GM12878 (cell line): ENCODE data around the gene KLHDC8A. TPM values are rescaled to one million over a fixed set of nuclear protein-coding genes. Genes with fewer than 3 reads are reported as not detected.
A peak's percentile ranks its signal among the peaks of the same experiment; 100 is the strongest.

ENCODE experiments used
- ATAC-seq: fragments of 200-7000 bp; cut with Tn5 transposase; 3 replicates; pipeline ENCODE4 v1.9.1; 2020; ENCODE audit warnings: mild to moderate bottlenecking, moderate library complexity
- BruUV-seq: library from RNA; stranded (reverse); fragments of 400-500 nt; replicated peaks from 2 replicates; lab custom pipeline; 2021; lab: Mats Ljungman, UMichigan
- CTCF ChIA-PET: fragments of 300-600 bp; sonication (Branson Sonifier 250); formaldehyde crosslinking; extraction: SDS; loops from one replicate; lab custom pipeline; 2021; ENCODE audit warnings: inconsistent platforms; lab: Yijun Ruan, JAX
- POLR2A ChIA-PET: fragments of 350-600 bp; formaldehyde crosslinking; extraction: SDS; loops from one replicate; lab custom pipeline; 2021; ENCODE audit warnings: inconsistent platforms; lab: Charles Lee
- RAD21 ChIA-PET: fragments of 300-600 bp; sonication (Branson Sonifier 250); formaldehyde crosslinking; loops from one replicate; lab custom pipeline; 2023; ENCODE audit warnings: antibody characterized with exemption; ENCODE audit not compliant: unreplicated experiment; lab: Charles Lee
- SMC1A ChIA-PET: fragments of 300-600 bp; sonication (Branson Sonifier 250); formaldehyde crosslinking; loops from one replicate; lab custom pipeline; 2023; ENCODE audit not compliant: unreplicated experiment, uncharacterized antibody; lab: Charles Lee
- DNase-seq: peaks from one replicate; pipeline ENCODE4 v3.0.0-alpha.2; 2011; ENCODE audit warnings: low read depth, low spot score
- FAIRE-seq: peaks from 3 replicates; lab custom pipeline; 2011; peaks lifted over from hg19 to GRCh38; lab: Jason Lieb, UNC
- H2AFZ ChIP-seq: 2 replicates; pipeline ENCODE4 v1.6.0; 2011; ENCODE audit warnings: low read depth, low read length, control low read depth; ENCODE audit not compliant: control insufficient read depth
- H3K27ac ChIP-seq: 2 replicates; pipeline ENCODE4 v1.5.1; 2011; ENCODE audit warnings: control low read depth; ENCODE audit not compliant: control insufficient read depth, insufficient read depth
- H3K27me3 ChIP-seq, 2 experiments: replicated peaks in 1 of 2; 2 replicates each; pipeline versions ENCODE4 v1.6.0 to v1.6.1; 2011; ENCODE audit warnings: low read length in 1 of 2; ENCODE audit not compliant: control insufficient read depth in 2 of 2, insufficient read depth in 2 of 2
- H3K36me3 ChIP-seq, 2 experiments: 2 replicates each; pipeline ENCODE4 v1.5.1; 2011; ENCODE audit warnings: low read length in 1 of 2; ENCODE audit not compliant: control insufficient read depth in 2 of 2, insufficient read depth in 2 of 2
- H3K4me1 ChIP-seq: 2 replicates; pipeline ENCODE4 v1.6.1; 2011; ENCODE audit warnings: mild to moderate bottlenecking, low read length, moderate library complexity, mixed read lengths; ENCODE audit not compliant: control insufficient read depth, insufficient read depth
- H3K4me2 ChIP-seq: 2 replicates; pipeline ENCODE4 v1.6.0; 2011; ENCODE audit warnings: control low read depth; ENCODE audit not compliant: control insufficient read depth, insufficient read depth
- H3K4me3 ChIP-seq: fragments of 200-600 bp; sonication (generic); 2 replicates; pipeline ENCODE4 v1.5.1; 2016
- H3K79me2 ChIP-seq: 2 replicates; pipeline ENCODE4 v1.6.0; 2011; ENCODE audit warnings: low read length; ENCODE audit not compliant: control insufficient read depth, insufficient read depth
- H3K9ac ChIP-seq: 2 replicates; pipeline ENCODE4 v1.8.0; 2011; ENCODE audit warnings: low read length, control low read depth, mixed read lengths; ENCODE audit not compliant: control insufficient read depth, insufficient read depth
- H3K9me3 ChIP-seq: replicated peaks from 3 replicates; pipeline ENCODE4 v1.5.1; 2011; ENCODE audit warnings: mild to moderate bottlenecking, low read length; ENCODE audit not compliant: control insufficient read depth, insufficient read depth
- H4K20me1 ChIP-seq: 2 replicates; pipeline ENCODE4 v1.6.0; 2011; ENCODE audit not compliant: control insufficient read depth, insufficient read depth
- ATF7 ChIP-seq: fragments of 450-650 bp; IDR thresholded peaks from 2 replicates; pipeline ENCODE4 v1.6.1; 2016; ENCODE audit warnings: low read depth, mild to moderate bottlenecking
- CHD1 ChIP-seq: IDR thresholded peaks from 2 replicates; pipeline ENCODE4 v1.6.1; 2012; ENCODE audit warnings: low read depth, low read length, improper control_type of control experiment
- DPF2 ChIP-seq: fragments of 450-650 bp; IDR thresholded peaks from 2 replicates; pipeline ENCODE4 v1.6.1; 2017; ENCODE audit warnings: mild to moderate bottlenecking
- EED ChIP-seq: sonication (generic); IDR thresholded peaks from 2 replicates; pipeline ENCODE4 v1.6.1; 2016; ENCODE audit warnings: antibody characterized with exemption, low read depth
- EGR1 ChIP-seq, 2 experiments: IDR thresholded peaks; 1 replicate in 1 of 2; 2 replicates in 1 of 2; pipeline ENCODE4 v1.6.1; 2011 to 2012; ENCODE audit warnings: low read depth in 2 of 2, low read length in 2 of 2, borderline replicate concordance in 1 of 2, mild to moderate bottlenecking in 1 of 2, moderate library complexity in 1 of 2
- EP300 ChIP-seq, 2 experiments: fragments of 150-350 bp in 1 of 2; IDR thresholded peaks; 2 replicates each; pipeline ENCODE4 v1.6.1; 2011 to 2012; ENCODE audit warnings: low read depth in 2 of 2, low read length in 2 of 2, borderline replicate concordance in 1 of 2, improper control_type of control experiment in 1 of 2, inconsistent platforms in 1 of 2; ENCODE audit not compliant: control insufficient read depth in 1 of 2
- GABPA ChIP-seq: IDR thresholded peaks from 2 replicates; pipeline ENCODE4 v1.6.1; 2014; ENCODE audit warnings: antibody characterized with exemption, low read depth, mild to moderate bottlenecking, inconsistent platforms
- IKZF1 ChIP-seq: fragments of 450-650 bp; conservative IDR thresholded peaks from 2 replicates; pipeline ENCODE4 v1.6.1; 2017; ENCODE audit warnings: antibody characterized with exemption, mild to moderate bottlenecking
- IKZF2 ChIP-seq, 2 experiments: fragments of 450-650 bp; IDR thresholded peaks; 2 replicates each; pipeline ENCODE4 v1.6.1; 2017; ENCODE audit warnings: mild to moderate bottlenecking in 2 of 2, moderate library complexity in 2 of 2
- JUNB ChIP-seq: IDR thresholded peaks from 2 replicates; pipeline ENCODE4 v1.6.1; 2016; ENCODE audit warnings: antibody characterized with exemption, mild to moderate bottlenecking
- JUND ChIP-seq: IDR thresholded peaks from 2 replicates; pipeline ENCODE4 v1.6.1; 2012; ENCODE audit warnings: low read depth, mild to moderate bottlenecking, low read length, improper control_type of control experiment, moderate library complexity
- MEF2A ChIP-seq: IDR thresholded peaks from 2 replicates; pipeline ENCODE4 v1.6.1; 2011; ENCODE audit warnings: low read depth, mild to moderate bottlenecking, low read length, moderate library complexity; ENCODE audit not compliant: insufficient read depth
- MEF2B ChIP-seq: fragments of 450-650 bp; IDR thresholded peaks from 2 replicates; pipeline ENCODE4 v1.6.1; 2018; ENCODE audit warnings: mild to moderate bottlenecking, moderate library complexity; ENCODE audit not compliant: partially characterized antibody, poor library complexity, severe bottlenecking
- RUNX3 ChIP-seq: IDR thresholded peaks from 2 replicates; pipeline ENCODE4 v1.6.1; 2012; ENCODE audit warnings: low read length, inconsistent platforms
- SKIL ChIP-seq: fragments of 450-650 bp; IDR thresholded peaks from 2 replicates; pipeline ENCODE4 v1.6.1; 2017; ENCODE audit warnings: mild to moderate bottlenecking, low read depth, inconsistent platforms; ENCODE audit not compliant: poor library complexity, severe bottlenecking
- SRF ChIP-seq, 2 experiments: IDR thresholded peaks; 2 replicates each; pipeline ENCODE4 v1.6.1; 2011; ENCODE audit warnings: low read depth in 2 of 2, low read length in 2 of 2, mild to moderate bottlenecking in 1 of 2, moderate library complexity in 1 of 2
- SUPT20H ChIP-seq: IDR thresholded peaks from 2 replicates; pipeline ENCODE4 v1.6.1; 2011; ENCODE audit warnings: low read depth, mild to moderate bottlenecking, low read length, moderate library complexity, borderline replicate concordance; ENCODE audit not compliant: control insufficient read depth
- SUZ12 ChIP-seq: fragments of 200-600 bp; sonication (generic); IDR thresholded peaks from one replicate; pipeline ENCODE4 v1.6.1; 2018; ENCODE audit warnings: antibody characterized with exemption, mild to moderate bottlenecking; ENCODE audit not compliant: unreplicated experiment
- ZSCAN29 ChIP-seq: fragments of 450-650 bp; IDR thresholded peaks from 2 replicates; pipeline ENCODE4 v1.6.1; 2017; ENCODE audit warnings: mild to moderate bottlenecking, moderate library complexity
- WGBS: methylation state at CpG from one replicate; pipeline ENCODE4 v1.1.6; 2016; ENCODE audit warnings: low lambda C conversion rate; ENCODE audit not compliant: insufficient replicate concordance, insufficient coverage; ENCODE audit errors: missing lambda C conversion rate; 5-methylcytosine and 5-hydroxymethylcytosine counted together
- in situ Hi-C: fragments of 300-500 bp; cut with MboI; formaldehyde crosslinking; loops from 9 replicates; pipeline ENCODE4 v1.14.3; 2018; ENCODE audit warnings: mixed read lengths
- intact Hi-C: fragments of 100-400 bp; cut with micrococcal nuclease; formaldehyde crosslinking; loops from one replicate; pipeline ENCODE4 v1.14.2; 2022; ENCODE audit not compliant: unreplicated experiment
- polyA plus RNA-seq, 11 experiments: library from polyadenylated mRNA; depleted of rRNA in 4 of 11; unstranded in 6 of 11; stranded (reverse) in 5 of 11; fragments of >200 nt; fragmentation: Nextera tagmentation in 4 of 11; fragmentation: Illumina TruSeq in 1 of 11; extraction: Ambion mirVana in 4 of 11; extraction: Trizol in 1 of 11; gene quantifications; 1 replicate in 1 of 11; 2 replicates in 10 of 11; pipeline versions ENCODE4 v1.2.1 to v1.2.3, GENCODE V29; 2011 to 2016; ENCODE audit warnings: inconsistent platforms in 2 of 11, missing spikeins in 2 of 11, low read depth in 1 of 11
- total RNA-seq, 4 experiments: library from RNA; depleted of rRNA in 3 of 4; stranded (reverse); fragments of >200 nt in 3 of 4; fragmentation: Illumina TruSeq in 1 of 4; extraction: Trizol in 1 of 4; gene quantifications; 2 replicates each; pipeline versions ENCODE4 v1.2.1 to v1.2.3, GENCODE V29; 2013 to 2021
- TF ChIP-seq, protein P1 (sequence below): fragments of 450-650 bp; IDR thresholded peaks from 2 replicates; pipeline ENCODE4 v1.6.1; 2017; ENCODE audit warnings: low read depth, mild to moderate bottlenecking, moderate library complexity

The KLHDC8A gene
- total and polyA plus RNA-seq, 10 of the 15 experiments (the other 5 are each of a cell fraction or from before 2014, with no cell fraction given) = not detected

- Histone ChIP-seq H4K20me1 (no peaks in the 10 kb centered on the region), H3K27ac (no peak overlapping the region), H3K79me2 (no peaks in the 10 kb centered on the region), H3K4me1 (peaks cover 6% of the 10 kb centered on the region), H3K27me3 (no peaks in the 10 kb centered on the region; a peak in 1 of 4 replicates), H3K9me3 (no peaks in the 10 kb centered on the region), H3K9ac (no peak overlapping the region), H3K36me3 (no peaks in the 10 kb centered on the region), H3K4me3 (no peak overlapping the region), H2AFZ (no peak overlapping the region), H3K4me2 (no peak overlapping the region)
- ChIA-PET CTCF (interaction anchor here (0.7 to 59.5 kb wide), 8 partner anchors 17 to 60 kb away, joined by 3 to 2333 read pairs (median 6); no protein-coding TSS in a partner anchor), POLR2A (interaction anchor here (1.0 to 2.2 kb wide), 8 partner anchors 9 to 31 kb away, joined by 4 to 18 read pairs (median 6); partner anchors contain the start of gene NUAK2), RAD21 (interaction anchor here (0.6 to 3.2 kb wide), 9 partner anchors 8 to 64 kb away, joined by 3 to 25 read pairs (median 9); no protein-coding TSS in a partner anchor), SMC1A (interaction anchor here (1.1 to 4.1 kb wide), 11 partner anchors 10 to 31 kb away, joined by 3 to 28 read pairs (median 7); partner anchors contain the start of gene NUAK2)
- no TSS peak for BruUV-seq
- ATAC-seq (peak; percentile 69), DNase-seq (no peak), FAIRE-seq (no peak)
- intact Hi-C loops (no loop called here), in situ Hi-C loops (no loop called here)
- 44% methylated on average over 6 of the region's 6 CpGs for WGBS
- no peak for TF ChIP-seq MEF2A
- TF ChIP-seq IKZF2 (IDR thresholded peaks at IDR 0.05) = peak; percentile 87 to 89
- no peak for TF ChIP-seq EGR1 (IDR thresholded peaks at IDR 0.05; ENCODE audit: borderline replicate concordance in 1 of 2, low read depth in 2 of 2, low read length in 2 of 2)
- TF ChIP-seq SUPT20H = no peak
- peak; percentile 38; the same call in 1 of the 2 replicates for TF ChIP-seq RUNX3
- no peak for TF ChIP-seq GABPA
- TF ChIP-seq EP300 (IDR thresholded peaks at IDR 0.05; ENCODE audit: borderline replicate concordance in 1 of 2, control insufficient read depth in 1 of 2, low read depth in 2 of 2, low read length in 2 of 2) = peak in 1 of 2 experiments; percentile 46; a peak in 1 of 4 replicates
- peak; percentile 56; the same call in 1 of the 2 replicates for TF ChIP-seq DPF2
- peak; percentile 91 for TF ChIP-seq IKZF1
- TF ChIP-seq JUNB = peak; percentile 74
- TF ChIP-seq SUZ12 = no peak
- TF ChIP-seq EED = peak; percentile 96
- TF ChIP-seq ZSCAN29 = no peak
- peak in 1 of 2 experiments; percentile 82; a peak in 2 of 4 replicates for TF ChIP-seq SRF (IDR thresholded peaks at IDR 0.05; ENCODE audit: low read depth in 2 of 2, low read length in 2 of 2)
- peak; percentile 63 for TF ChIP-seq MEF2B
- peak; percentile 25 for TF ChIP-seq SKIL
- TF ChIP-seq, protein P1, sequence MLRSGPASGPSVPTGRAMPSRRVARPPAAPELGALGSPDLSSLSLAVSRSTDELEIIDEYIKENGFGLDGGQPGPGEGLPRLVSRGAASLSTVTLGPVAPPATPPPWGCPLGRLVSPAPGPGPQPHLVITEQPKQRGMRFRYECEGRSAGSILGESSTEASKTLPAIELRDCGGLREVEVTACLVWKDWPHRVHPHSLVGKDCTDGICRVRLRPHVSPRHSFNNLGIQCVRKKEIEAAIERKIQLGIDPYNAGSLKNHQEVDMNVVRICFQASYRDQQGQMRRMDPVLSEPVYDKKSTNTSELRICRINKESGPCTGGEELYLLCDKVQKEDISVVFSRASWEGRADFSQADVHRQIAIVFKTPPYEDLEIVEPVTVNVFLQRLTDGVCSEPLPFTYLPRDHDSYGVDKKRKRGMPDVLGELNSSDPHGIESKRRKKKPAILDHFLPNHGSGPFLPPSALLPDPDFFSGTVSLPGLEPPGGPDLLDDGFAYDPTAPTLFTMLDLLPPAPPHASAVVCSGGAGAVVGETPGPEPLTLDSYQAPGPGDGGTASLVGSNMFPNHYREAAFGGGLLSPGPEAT = 0 out of 2 replicates have a peak, but pooled peaks have one; percentile 70
- TF ChIP-seq CHD1 = no peak
- peak; percentile 51; the same call in 1 of the 2 replicates for TF ChIP-seq JUND
- peak; percentile 42; the same call in 1 of the 2 replicates for TF ChIP-seq ATF7
Measured at GRCh38 chr1:205294175-205294917, 62.4 kb downstream of the KLHDC8A start.
